22Rv1 (cell line): ENCODE measurements around the gene OBP2A.

ENCODE experiments used
- CTCF ChIP-seq: fragments of 450-650 bp; IDR thresholded peaks from 2 replicates; pipeline ENCODE4 v1.5.1; 2017; ENCODE audit warnings: mild to moderate bottlenecking
- ZFX ChIP-seq: fragments of 450-650 bp; IDR thresholded peaks from 2 replicates; pipeline ENCODE4 v1.6.1; 2017; ENCODE audit warnings: antibody characterized with exemption, borderline replicate concordance

- TF ChIP-seq CTCF (no peak), ZFX (no peak)
Observed at GRCh38 chr9:135583688-135584011, 37.7 kb downstream of the OBP2A start.
